OCI-LY7 (cell line): ENCODE data around the gene AKAP3. TPM values are rescaled to one million over a fixed set of nuclear protein-coding genes. Genes with fewer than 3 reads are reported as not detected.

Experiments used
- BruUV-seq: library from RNA; stranded (reverse); fragments of 400-500 nt; replicated peaks from 2 replicates; lab custom pipeline; 2021; lab: Mats Ljungman, UMichigan
- CTCF ChIA-PET: fragments of 300-600 bp; sonication (Branson Sonifier 250); formaldehyde crosslinking; loops from one replicate; lab custom pipeline; 2022; ENCODE audit warnings: antibody characterized with exemption; ENCODE audit not compliant: unreplicated experiment; lab: Charles Lee
- POLR2A ChIA-PET: fragments of 300-600 bp; sonication (Branson Sonifier 250); formaldehyde crosslinking; loops from one replicate; lab custom pipeline; 2022; ENCODE audit warnings: antibody characterized with exemption; lab: Charles Lee
- DNase-seq: peaks from one replicate; pipeline ENCODE4 v3.0.0-alpha.2; 2015; ENCODE audit warnings: low spot score
- H2AFZ ChIP-seq: fragments of 200-600 bp; sonication (generic), shearing (Covaris generic); 2 replicates; pipeline ENCODE4 v1.6.1; 2014; ENCODE audit warnings: mild to moderate bottlenecking, antibody characterized with exemption, low read length, moderate library complexity
- H3K27ac ChIP-seq: fragments of 200-600 bp; sonication (generic); 2 replicates; pipeline ENCODE4 v1.5.1; 2014; ENCODE audit warnings: mixed run types, low read depth, mild to moderate bottlenecking, moderate library complexity, low read length, inconsistent platforms; ENCODE audit not compliant: poor library complexity, severe bottlenecking
- H3K36me3 ChIP-seq: fragments of 200-600 bp; sonication (generic); 2 replicates; pipeline ENCODE4 v1.6.1; 2014; ENCODE audit warnings: mild to moderate bottlenecking, antibody characterized with exemption, low read length, moderate library complexity, mixed read lengths; ENCODE audit not compliant: insufficient read depth
- H3K4me1 ChIP-seq: fragments of 200-600 bp; sonication (generic); 2 replicates; pipeline ENCODE4 v1.5.1; 2014; ENCODE audit warnings: mild to moderate bottlenecking, low read length; ENCODE audit not compliant: insufficient read depth, poor library complexity, severe bottlenecking
- H3K4me2 ChIP-seq: fragments of 200-600 bp; sonication (generic); 2 replicates; pipeline ENCODE4 v1.6.1; 2014; ENCODE audit warnings: mild to moderate bottlenecking, low read length
- H3K4me3 ChIP-seq: fragments of 200-600 bp; sonication (generic); 2 replicates; pipeline ENCODE4 v1.5.1; 2014; ENCODE audit warnings: mild to moderate bottlenecking, low read depth, low read length; ENCODE audit not compliant: poor library complexity, severe bottlenecking
- H3K79me2 ChIP-seq: fragments of 200-600 bp; sonication (generic); 2 replicates; pipeline ENCODE4 v1.6.1; 2016; ENCODE audit warnings: low read depth, mild to moderate bottlenecking, low read length, moderate library complexity, mixed read lengths; ENCODE audit not compliant: insufficient read depth
- H3K9me2 ChIP-seq: fragments of 200-600 bp; sonication (generic); 2 replicates; pipeline ENCODE4 v1.6.1; 2016; ENCODE audit warnings: mild to moderate bottlenecking, low read length, mixed read lengths; ENCODE audit not compliant: insufficient read depth
- H3K9me3 ChIP-seq: fragments of 200-600 bp; sonication (generic); 2 replicates; pipeline ENCODE4 v1.6.1; 2014; ENCODE audit warnings: mild to moderate bottlenecking, mixed run types, low read length, mixed read lengths
- H4K20me1 ChIP-seq: fragments of 200-600 bp; sonication (generic); 2 replicates; pipeline ENCODE4 v1.6.1; 2014; ENCODE audit warnings: mild to moderate bottlenecking, antibody characterized with exemption, low read length, moderate library complexity, mixed read lengths; ENCODE audit not compliant: insufficient read depth
- CTCF ChIP-seq: fragments of 200-600 bp; sonication (generic); conservative IDR thresholded peaks from 2 replicates; pipeline ENCODE4 v1.5.1; 2014; ENCODE audit warnings: mild to moderate bottlenecking, antibody characterized with exemption, low read length, moderate library complexity, mixed read lengths
- intact Hi-C: fragments of 100-400 bp; cut with micrococcal nuclease; formaldehyde crosslinking; loops from one replicate; pipeline ENCODE4 v1.10.0; 2022; ENCODE audit not compliant: unreplicated experiment
- total RNA-seq, 2 experiments: library from RNA; depleted of rRNA in 1 of 2; stranded (reverse); fragments of >200 nt in 1 of 2; shearing (Covaris generic) in 1 of 2; gene quantifications; 2 replicates each; pipeline ENCODE4 v1.2.3, GENCODE V29; 2014 to 2022

AKAP3 gene
- total RNA-seq, 2 experiments from 2014 or later: 0.92 to 2.4 TPM

- Histone ChIP-seq H3K36me3 (no peaks in the 10 kb centered on the region), H2AFZ (no peak overlapping the region), H3K9me2 (no peaks in the 10 kb centered on the region), H3K4me1 (peaks cover 39% of the 10 kb centered on the region), H4K20me1 (no peaks in the 10 kb centered on the region), H3K79me2 (no peaks in the 10 kb centered on the region), H3K4me3 (peak overlapping the region; percentile 39), H3K9me3 (no peaks in the 10 kb centered on the region), H3K4me2 (peak overlapping the region; percentile 67), H3K27ac (peak overlapping the region; percentile 65)
- BruUV-seq: no TSS peak
- intact Hi-C loops: no loop called here
- TF ChIP-seq CTCF: no peak
- peak; percentile 47 for DNase-seq
- POLR2A ChIA-PET: interaction anchor here (0.6 kb wide), 1 partner anchor 630 kb away, joined by 5 read pairs; no protein-coding TSS in a partner anchor
- CTCF ChIA-PET: no interaction called here
Observed at GRCh38 chr12:4566474-4566873, 82.4 kb downstream of the AKAP3 start.

Other genes with a start within 250 kb of the AKAP3 start
- not detected in 2 replicates for gene FGF6, start 203.2 kb downstream of the AKAP3 start, total RNA-seq (2014; rRNA removed; shearing (Covaris generic))
- not detected in 2 replicates for gene FGF6, start 203.2 kb downstream of the AKAP3 start, total RNA-seq (2022)
- 81.3 and 98.6 TPM in 2 replicates for gene RAD51AP1, start 110.2 kb downstream of the AKAP3 start, total RNA-seq (2014; rRNA removed; shearing (Covaris generic))
- gene RAD51AP1, start 110.2 kb downstream of the AKAP3 start, total RNA-seq (2022): 69.2 and 86.0 TPM in 2 replicates
- 32.3 and 33.9 TPM in 2 replicates for gene DYRK4, start 86.8 kb downstream of the AKAP3 start, total RNA-seq (2014; rRNA removed; shearing (Covaris generic))
- gene DYRK4, start 86.8 kb downstream of the AKAP3 start, total RNA-seq (2022): 21.3 and 23.1 TPM in 2 replicates
- gene NDUFA9, start 63 bp upstream of the AKAP3 start, total RNA-seq (2014; rRNA removed; shearing (Covaris generic)): 69.1 and 72.0 TPM in 2 replicates
- 83.9 and 123 TPM in 2 replicates for gene NDUFA9, start 63 bp upstream of the AKAP3 start, total RNA-seq (2022)
- gene GALNT8, start 71.3 kb upstream of the AKAP3 start, total RNA-seq (2014; rRNA removed; shearing (Covaris generic)): 0.60 TPM in 1 of 2 replicates, not detected in the other
- gene GALNT8, start 71.3 kb upstream of the AKAP3 start, total RNA-seq (2022): 0.52 TPM in 1 of 2 replicates, not detected in the other